Type B pancreatic cell (in vitro differentiated cells): ENCODE results near the gene KIF5B. TPM values are rescaled to one million over a fixed set of nuclear protein-coding genes. Genes with fewer than 3 reads are reported as not detected.
"Not testable (repeated sequence)": the region's sequence is repeated elsewhere in the genome, so short reads cannot be mapped to it uniquely, and the experiment has no call there.

Source experiments
- DNase-seq: peaks from one replicate; pipeline ENCODE4 v3.0.0; 2021; ENCODE audit warnings: mixed read lengths; ENCODE audit not compliant: unreplicated experiment; ENCODE audit errors: extremely low spot score
- H3K27ac Mint-ChIP-seq: 2 replicates; pipeline ENCODE4 v1.8.0; 2021; ENCODE audit warnings: mild to moderate bottlenecking, mixed read lengths
- H3K27me3 Mint-ChIP-seq: 2 replicates; pipeline ENCODE4 v1.8.0; 2021; ENCODE audit warnings: mixed read lengths
- H3K36me3 Mint-ChIP-seq: 2 replicates; pipeline ENCODE4 v1.8.0; 2021; ENCODE audit warnings: mixed read lengths
- H3K4me1 Mint-ChIP-seq: one replicate; pipeline ENCODE4 v1.8.0; 2021; ENCODE audit warnings: mixed read lengths; ENCODE audit not compliant: unreplicated experiment
- H3K4me3 Mint-ChIP-seq: 2 replicates; pipeline ENCODE4 v1.8.0; 2021; ENCODE audit warnings: mild to moderate bottlenecking, mixed read lengths
- H3K9me3 Mint-ChIP-seq: 2 replicates; pipeline ENCODE4 v1.8.0; 2021; ENCODE audit warnings: mixed read lengths
- total RNA-seq: library from RNA; stranded (reverse); gene quantifications from 2 replicates; pipeline ENCODE4 v1.2.1, GENCODE V29; 2021; ENCODE audit warnings: low replicate concordance
- TF ChIP-seq, protein P1 (sequence below): fragments of 200-600 bp; sonication (generic); conservative IDR thresholded peaks from 2 replicates; pipeline ENCODE4 v1.5.0; 2021; ENCODE audit warnings: antibody characterized with exemption, mild to moderate bottlenecking

Gene KIF5B
- total RNA-seq, 1 donor from 2014 or later: 88.3 TPM

DNA sequence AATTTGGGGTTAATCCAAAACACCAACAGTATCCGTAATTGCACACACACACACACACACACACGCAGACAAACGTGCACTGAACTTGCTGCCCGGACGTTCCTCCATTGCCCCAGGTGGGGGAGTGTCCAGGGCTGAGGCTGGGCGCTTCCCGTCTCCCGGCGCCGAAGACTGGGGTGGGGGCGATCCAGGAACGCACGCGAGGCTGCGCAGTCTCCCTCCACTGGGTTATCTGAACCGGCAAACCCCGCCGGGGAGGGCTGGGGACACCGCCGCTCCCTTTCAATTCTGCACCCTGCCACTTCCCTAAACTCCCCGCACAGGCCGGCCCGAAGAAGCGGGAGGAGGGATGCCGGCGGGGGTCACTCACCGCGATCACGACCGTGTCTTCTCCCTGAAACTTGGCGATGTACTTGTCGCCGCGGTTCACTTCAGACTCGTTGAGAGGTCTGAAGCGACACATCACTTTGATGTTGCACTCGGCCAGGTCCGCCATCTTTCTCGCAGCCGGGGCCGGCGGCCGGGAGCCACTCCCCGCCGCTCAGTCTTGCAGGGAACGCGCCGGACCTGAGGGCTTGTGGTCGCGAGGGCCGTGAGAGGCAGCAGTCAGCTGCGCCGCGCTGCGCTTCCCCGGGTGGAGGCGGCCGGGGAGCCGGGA, 618 bp downstream of the KIF5B start:
- Mint-ChIP-seq H3K27ac (peak overlapping the region; percentile 97), H3K4me3 (peak overlapping the region; percentile 98), H3K36me3 (no peaks in the 10 kb centered on the region), H3K4me1 (peaks cover 40% of the 10 kb centered on the region), H3K27me3 (no peaks in the 10 kb centered on the region), H3K9me3 (no peaks in the 10 kb centered on the region)
- peak; percentile 80 for DNase-seq
- TF ChIP-seq, protein P1, sequence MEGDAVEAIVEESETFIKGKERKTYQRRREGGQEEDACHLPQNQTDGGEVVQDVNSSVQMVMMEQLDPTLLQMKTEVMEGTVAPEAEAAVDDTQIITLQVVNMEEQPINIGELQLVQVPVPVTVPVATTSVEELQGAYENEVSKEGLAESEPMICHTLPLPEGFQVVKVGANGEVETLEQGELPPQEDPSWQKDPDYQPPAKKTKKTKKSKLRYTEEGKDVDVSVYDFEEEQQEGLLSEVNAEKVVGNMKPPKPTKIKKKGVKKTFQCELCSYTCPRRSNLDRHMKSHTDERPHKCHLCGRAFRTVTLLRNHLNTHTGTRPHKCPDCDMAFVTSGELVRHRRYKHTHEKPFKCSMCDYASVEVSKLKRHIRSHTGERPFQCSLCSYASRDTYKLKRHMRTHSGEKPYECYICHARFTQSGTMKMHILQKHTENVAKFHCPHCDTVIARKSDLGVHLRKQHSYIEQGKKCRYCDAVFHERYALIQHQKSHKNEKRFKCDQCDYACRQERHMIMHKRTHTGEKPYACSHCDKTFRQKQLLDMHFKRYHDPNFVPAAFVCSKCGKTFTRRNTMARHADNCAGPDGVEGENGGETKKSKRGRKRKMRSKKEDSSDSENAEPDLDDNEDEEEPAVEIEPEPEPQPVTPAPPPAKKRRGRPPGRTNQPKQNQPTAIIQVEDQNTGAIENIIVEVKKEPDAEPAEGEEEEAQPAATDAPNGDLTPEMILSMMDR: peak; percentile 8

DNA sequence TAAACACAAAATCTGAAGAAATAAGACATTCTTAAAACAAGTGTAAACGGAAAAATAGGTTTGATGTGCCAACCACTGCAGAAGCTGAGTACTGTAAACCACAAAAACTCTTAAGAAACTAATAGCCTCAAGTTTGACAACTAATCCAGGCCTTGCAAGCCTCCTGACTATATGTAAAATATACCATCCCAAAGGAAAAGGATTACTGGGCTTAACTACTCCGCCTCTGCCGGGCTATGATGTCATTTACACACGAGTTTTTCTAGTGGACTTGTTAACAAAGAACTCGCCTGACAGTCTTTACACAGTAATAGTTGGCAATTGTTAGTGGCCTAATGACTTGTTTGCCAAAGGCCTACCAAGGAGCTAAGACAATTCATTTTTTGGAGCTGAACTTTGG, 2.1 kb downstream of the KIF5B start:
- DNase-seq: no peak
- Mint-ChIP-seq H3K9me3 (no peaks in the 10 kb centered on the region), H3K27ac (peak overlapping the region; percentile 97), H3K4me1 (peaks cover 55% of the 10 kb centered on the region), H3K4me3 (peak overlapping the region; percentile 98), H3K36me3 (peaks cover 3% of the 10 kb centered on the region), H3K27me3 (no peaks in the 10 kb centered on the region)
- TF ChIP-seq, protein P1: no peak

DNA sequence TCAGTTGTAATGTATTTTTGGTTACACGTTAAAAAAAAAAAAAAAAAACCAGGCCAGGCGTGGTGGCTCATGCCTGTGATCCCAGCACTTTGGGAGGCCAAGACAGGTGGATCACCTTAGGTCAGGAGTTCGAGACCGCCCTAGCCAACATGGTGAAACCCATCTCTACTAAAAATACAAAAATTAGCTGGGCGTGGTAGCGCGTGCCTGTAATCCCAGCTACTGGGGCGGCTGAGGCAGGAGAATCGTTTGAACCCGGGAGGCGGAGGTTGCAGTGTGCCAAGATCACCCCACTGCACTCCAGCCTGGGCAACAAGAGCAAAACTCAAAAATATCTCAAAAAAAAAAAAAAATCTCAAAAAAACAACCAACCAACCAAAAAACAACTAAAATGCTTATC, 2.8 kb downstream of the KIF5B start:
- peak overlapping the region; percentile 75 for H3K4me3 Mint-ChIP-seq
- H3K27me3 Mint-ChIP-seq, H3K36me3 Mint-ChIP-seq, DNase-seq, H3K9me3 Mint-ChIP-seq: not testable (repeated sequence)
- peak overlapping the region; percentile 57 for H3K27ac Mint-ChIP-seq
- H3K4me1 Mint-ChIP-seq: peaks cover 58% of the 10 kb centered on the region

DNA sequence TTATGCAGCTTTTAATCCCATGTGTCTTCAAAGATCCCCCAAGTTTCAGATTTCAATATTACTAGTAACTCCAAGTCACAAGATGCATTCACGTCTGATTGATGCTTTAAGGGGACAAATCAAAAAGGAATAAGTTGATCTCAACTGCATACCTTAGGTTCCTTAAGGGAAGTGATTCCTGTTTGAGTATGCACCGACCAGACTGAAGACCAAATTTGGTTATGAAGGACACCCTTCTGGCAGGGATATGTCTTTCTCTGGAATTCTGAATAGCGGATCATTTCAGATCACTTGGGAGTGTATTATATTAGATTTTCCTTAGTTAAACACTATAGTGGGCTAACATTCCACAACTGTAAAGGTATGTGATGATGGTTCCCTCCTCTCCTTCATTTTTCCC, 4.3 kb downstream of the KIF5B start:
- Mint-ChIP-seq H3K27ac (peak overlapping the region; percentile 20), H3K27me3 (no peaks in the 10 kb centered on the region), H3K4me3 (peak overlapping the region; percentile 23), H3K4me1 (peaks cover 57% of the 10 kb centered on the region), H3K9me3 (peaks cover 4% of the 10 kb centered on the region), H3K36me3 (peaks cover 15% of the 10 kb centered on the region)
- DNase-seq: no peak
- TF ChIP-seq, protein P1: no peak

DNA sequence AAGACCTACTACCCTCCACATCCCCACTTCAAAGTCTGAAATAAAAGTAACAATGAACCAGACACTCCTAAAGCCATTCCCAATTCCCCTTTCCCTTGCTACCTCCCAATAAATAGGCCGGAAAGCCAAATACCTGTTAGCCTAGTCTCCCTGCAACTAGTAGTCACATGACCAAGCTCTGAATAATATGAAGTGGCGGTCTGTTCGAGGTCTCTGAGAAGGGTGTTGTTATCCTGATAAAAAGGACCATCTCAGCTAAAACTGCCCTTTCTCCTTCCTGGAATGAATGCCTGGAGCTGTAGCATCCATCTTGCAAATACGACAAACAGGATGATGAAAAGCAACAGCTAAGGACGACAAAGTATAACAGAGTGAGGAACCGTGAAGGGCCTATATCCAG, 6.0 kb downstream of the KIF5B start:
- H3K9me3 Mint-ChIP-seq: peaks cover 4% of the 10 kb centered on the region
- TF ChIP-seq, protein P1: no peak
- H3K4me1 Mint-ChIP-seq: peaks cover 52% of the 10 kb centered on the region
- no peak for DNase-seq
- peak overlapping the region; percentile 16 for H3K4me3 Mint-ChIP-seq
- no peaks in the 10 kb centered on the region for H3K27me3 Mint-ChIP-seq
- H3K27ac Mint-ChIP-seq: peak overlapping the region; percentile 72
- H3K36me3 Mint-ChIP-seq: peaks cover 29% of the 10 kb centered on the region

DNA sequence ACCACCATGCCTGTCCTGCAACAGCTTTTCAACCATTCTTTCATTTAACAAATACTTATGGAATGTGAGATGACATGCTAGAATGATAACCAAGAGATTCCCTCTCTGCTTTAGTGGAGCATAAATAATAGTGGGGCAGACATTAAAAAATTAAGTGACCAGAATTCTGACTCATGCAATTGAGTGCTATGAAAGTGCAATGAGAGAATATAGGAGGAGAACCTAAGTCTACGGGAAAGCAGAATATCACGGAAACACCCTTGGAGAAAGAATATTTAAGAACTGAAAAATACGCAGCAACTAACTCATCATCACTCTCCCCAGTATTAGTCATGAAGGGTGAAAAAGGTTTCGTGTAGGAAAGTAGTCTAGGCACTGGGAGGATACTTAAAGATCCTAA, 7.1 kb downstream of the KIF5B start:
- peaks cover 4% of the 10 kb centered on the region for H3K9me3 Mint-ChIP-seq
- DNase-seq: no peak
- peaks cover 35% of the 10 kb centered on the region for H3K36me3 Mint-ChIP-seq
- peak overlapping the region; percentile 20 for H3K4me3 Mint-ChIP-seq
- TF ChIP-seq, protein P1: no peak
- peaks cover 48% of the 10 kb centered on the region for H3K4me1 Mint-ChIP-seq
- H3K27me3 Mint-ChIP-seq: no peaks in the 10 kb centered on the region
- H3K27ac Mint-ChIP-seq: peak overlapping the region; percentile 34
